IMR-90 (cell line): ENCODE data around the gene NPAS3. TPM values are rescaled to one million over a fixed set of nuclear protein-coding genes. Genes with fewer than 3 reads are reported as not detected.

Experiments used
- ATAC-seq: fragments of 200-7000 bp; cut with Tn5 transposase; 2 replicates; pipeline ENCODE4 v1.9.1; 2020; ENCODE audit warnings: low read depth, mild to moderate bottlenecking, moderate library complexity
- BruUV-seq: library from RNA; stranded (reverse); fragments of 400-500 nt; replicated peaks from 2 replicates; lab custom pipeline; 2021; lab: Mats Ljungman, UMichigan
- CTCF ChIA-PET: fragments of 300-600 bp; formaldehyde crosslinking; extraction: SDS; loops from one replicate; lab custom pipeline; 2021; ENCODE audit warnings: antibody characterized with exemption; lab: Yijun Ruan, JAX
- POLR2A ChIA-PET: fragments of 300-600 bp; sonication (Branson Sonifier 250); formaldehyde crosslinking; loops from one replicate; lab custom pipeline; 2022; ENCODE audit warnings: antibody characterized with exemption; ENCODE audit not compliant: unreplicated experiment; lab: Charles Lee
- DNase-seq: peaks from one replicate; pipeline ENCODE4 v3.0.0; 2013
- H2AFZ ChIP-seq: replicated peaks from 2 replicates; pipeline ENCODE3; 2013; ENCODE audit warnings: low read length, mild to moderate bottlenecking; ENCODE audit not compliant: poor library complexity
- H2AK5ac ChIP-seq: 2 replicates; pipeline ENCODE4 v1.6.1; 2013; ENCODE audit warnings: low read depth, low read length, inconsistent platforms
- H2AK9ac ChIP-seq: replicated peaks from 2 replicates; pipeline ENCODE3; 2013; ENCODE audit warnings: mild to moderate bottlenecking, low read depth, low read length, moderate library complexity; ENCODE audit not compliant: poor library complexity
- H2BK120ac ChIP-seq: 2 replicates; pipeline ENCODE4 v1.6.1; 2013; ENCODE audit warnings: low read depth, low read length, inconsistent platforms
- H2BK15ac ChIP-seq: 3 replicates; pipeline ENCODE4 v1.6.1; 2013; ENCODE audit warnings: low read depth, low read length, inconsistent platforms
- H2BK20ac ChIP-seq: 2 replicates; pipeline ENCODE4 v1.6.1; 2013; ENCODE audit warnings: low read depth, mild to moderate bottlenecking, inconsistent platforms, low read length, moderate library complexity
- H2BK5ac ChIP-seq: 2 replicates; pipeline ENCODE4 v1.6.1; 2013; ENCODE audit warnings: mild to moderate bottlenecking, low read depth, low read length, inconsistent platforms; ENCODE audit not compliant: poor library complexity, severe bottlenecking
- H3K14ac ChIP-seq: replicated peaks from 2 replicates; pipeline ENCODE4 v1.6.1; 2013; ENCODE audit warnings: low read depth, low read length, inconsistent platforms
- H3K18ac ChIP-seq: 2 replicates; pipeline ENCODE4 v1.6.1; 2013; ENCODE audit warnings: low read depth, low read length, control low read depth
- H3K23ac ChIP-seq: 2 replicates; pipeline ENCODE4 v1.6.1; 2013; ENCODE audit warnings: low read depth, low read length, inconsistent platforms
- H3K27ac ChIP-seq: 2 replicates; pipeline ENCODE4 v1.5.1; 2013; ENCODE audit warnings: mild to moderate bottlenecking, control low read depth, low read length; ENCODE audit not compliant: insufficient read depth
- H3K27me3 ChIP-seq: 2 replicates; pipeline ENCODE4 v1.6.1; 2013; ENCODE audit warnings: low read length; ENCODE audit not compliant: control insufficient read depth, insufficient read depth
- H3K36me3 ChIP-seq: 2 replicates; pipeline ENCODE4 v1.6.1; 2013; ENCODE audit warnings: low read length, mixed read lengths; ENCODE audit not compliant: control insufficient read depth, insufficient read depth
- H3K4ac ChIP-seq: 2 replicates; pipeline ENCODE4 v1.6.1; 2013; ENCODE audit warnings: low read depth, low read length, inconsistent platforms
- H3K4me1 ChIP-seq: 2 replicates; pipeline ENCODE4 v1.6.1; 2013; ENCODE audit warnings: low read length, mixed read lengths; ENCODE audit not compliant: control insufficient read depth, insufficient read depth
- H3K4me2 ChIP-seq: 2 replicates; pipeline ENCODE4 v1.6.1; 2013; ENCODE audit warnings: low read depth, mild to moderate bottlenecking, control low read depth, low read length, moderate library complexity
- H3K4me3 ChIP-seq: 2 replicates; pipeline ENCODE4 v1.5.1; 2013; ENCODE audit warnings: low read depth, mild to moderate bottlenecking, control low read depth, low read length, moderate library complexity; ENCODE audit not compliant: insufficient read depth
- H3K56ac ChIP-seq: 2 replicates; pipeline ENCODE4 v1.6.1; 2013; ENCODE audit warnings: low read length, inconsistent platforms; ENCODE audit not compliant: insufficient read depth; ENCODE audit errors: extremely low read depth
- H3K79me1 ChIP-seq, 2 experiments: 2 replicates each; pipeline ENCODE4 v1.6.1; 2013; ENCODE audit warnings: low read length in 2 of 2, inconsistent platforms in 1 of 2, low read depth in 1 of 2
- H3K9ac ChIP-seq: 2 replicates; pipeline ENCODE4 v1.6.1; 2013; ENCODE audit warnings: low read depth, low read length, control low read depth
- H3K9me1 ChIP-seq: 2 replicates; pipeline ENCODE4 v1.6.1; 2013; ENCODE audit warnings: low read length, inconsistent platforms; ENCODE audit not compliant: insufficient read depth
- H3K9me3 ChIP-seq: 2 replicates; pipeline ENCODE4 v1.6.1; 2013; ENCODE audit warnings: low read length; ENCODE audit not compliant: control insufficient read depth, insufficient read depth
- H4K20me1 ChIP-seq: 2 replicates; pipeline ENCODE4 v1.6.1; 2013; ENCODE audit warnings: low read length, inconsistent platforms; ENCODE audit not compliant: insufficient read depth
- H4K5ac ChIP-seq: 2 replicates; pipeline ENCODE4 v1.6.1; 2013; ENCODE audit warnings: mild to moderate bottlenecking, low read depth, low read length, control low read depth
- H4K8ac ChIP-seq, 2 experiments: 2 replicates each; pipeline ENCODE4 v1.6.1; 2013; ENCODE audit warnings: low read depth in 2 of 2, low read length in 2 of 2, control low read depth in 1 of 2, inconsistent platforms in 1 of 2
- H4K91ac ChIP-seq: 2 replicates; pipeline ENCODE4 v1.6.1; 2013; ENCODE audit warnings: low read depth, low read length, inconsistent platforms; ENCODE audit not compliant: insufficient read depth
- FOS ChIP-seq: fragments of 150-350 bp; IDR thresholded peaks from 2 replicates; pipeline ENCODE4 v1.6.1; 2016; ENCODE audit warnings: low read depth, low read length
- MAZ ChIP-seq: IDR thresholded peaks from 2 replicates; pipeline ENCODE4 v1.6.1; 2012; ENCODE audit warnings: low read depth, mild to moderate bottlenecking, low read length, improper control_type of control experiment, moderate library complexity, borderline replicate concordance
- NFE2L2 ChIP-seq: fragments of 150-350 bp; IDR thresholded peaks from 2 replicates; pipeline ENCODE4 v1.6.1; 2016; ENCODE audit warnings: low read depth, mild to moderate bottlenecking, low read length
- USF2 ChIP-seq: fragments of 150-350 bp; IDR thresholded peaks from 2 replicates; pipeline ENCODE4 v1.6.1; 2017; ENCODE audit warnings: mild to moderate bottlenecking, antibody characterized with exemption, low read length, low read depth
- WGBS, 2 experiments: methylation state at CpG; one replicate each; pipeline versions ENCODE4 v1.1.5 to v1.1.7; 2013; ENCODE audit warnings: missing lambda C conversion rate in 2 of 2; ENCODE audit not compliant: insufficient read length in 1 of 2; ENCODE audit errors: extremely low coverage in 2 of 2; 5-methylcytosine and 5-hydroxymethylcytosine counted together
- dilution Hi-C: fragments of 300-500 bp; cut with HindIII; formaldehyde crosslinking; loops from one replicate; pipeline ENCODE4 v1.14.3; 2018; ENCODE audit warnings: low sequenced_read_pairs; ENCODE audit not compliant: unreplicated experiment
- in situ Hi-C: fragments of 300-500 bp; cut with MboI; formaldehyde crosslinking; loops from 3 replicates; pipeline ENCODE4 v1.14.3; 2019; ENCODE audit warnings: low sequenced_read_pairs, inconsistent platforms, mixed read lengths
- intact Hi-C: fragments of 100-400 bp; cut with micrococcal nuclease; formaldehyde crosslinking; loops from 2 replicates; pipeline ENCODE4 v1.10.0; 2022
- polyA plus RNA-seq, 3 experiments: library from polyadenylated mRNA; depleted of rRNA; stranded (reverse); fragments of >200 nt; gene quantifications; 2 replicates each; pipeline ENCODE4 v1.2.3, GENCODE V29; 2012; ENCODE audit warnings: low replicate concordance in 1 of 3
- total RNA-seq: library from RNA; depleted of rRNA; stranded (reverse); fragments of >200 nt; gene quantifications from 2 replicates; pipeline ENCODE4 v1.2.3, GENCODE V29; 2012

The NPAS3 gene
- total and polyA plus RNA-seq, 2 of the 4 experiments (the other 2 are of a cell fraction): not detected

GRCh38 chr14:33068626-33069025 is 129.9 kb downstream of the NPAS3 start:
- POLR2A ChIA-PET: no interaction called here
- no peaks in the 10 kb centered on the region for H4K20me1 ChIP-seq
- no TSS peak for BruUV-seq
- intact Hi-C loops: no loop called here
- H2AK9ac ChIP-seq: no peak overlapping the region
- H2BK20ac ChIP-seq: no peak overlapping the region
- H3K18ac ChIP-seq: no peak overlapping the region
- H3K23ac ChIP-seq: no peak overlapping the region
- no peak for ATAC-seq
- no peaks in the 10 kb centered on the region for H3K4me1 ChIP-seq
- WGBS, 2 experiments: 80% methylated on average over 2 of the region's 6 CpGs; no CpG with 5 or more reads in 1 of the 2 experiments
- no peak overlapping the region for H2BK15ac ChIP-seq
- H4K5ac ChIP-seq: no peak overlapping the region
- no peak for DNase-seq
- no peak overlapping the region for H4K91ac ChIP-seq
- no peak overlapping the region for H3K27ac ChIP-seq
- H3K36me3 ChIP-seq: no peaks in the 10 kb centered on the region
- H3K9ac ChIP-seq: no peak overlapping the region
- CTCF ChIA-PET: no interaction called here
- H3K56ac ChIP-seq: no peak overlapping the region
- H4K8ac ChIP-seq: no peak overlapping the region
- H3K79me1 ChIP-seq: no peaks in the 10 kb centered on the region
- H2AFZ ChIP-seq: no peak overlapping the region
- H3K9me1 ChIP-seq: no peaks in the 10 kb centered on the region
- no peak for TF ChIP-seq NFE2L2
- no peak for TF ChIP-seq USF2
- TF ChIP-seq MAZ: no peak
- no peak for TF ChIP-seq FOS
- no peaks in the 10 kb centered on the region for H3K27me3 ChIP-seq
- H3K4ac ChIP-seq: no peak overlapping the region
- H3K9me3 ChIP-seq: no peaks in the 10 kb centered on the region
- H2BK5ac ChIP-seq: no peak overlapping the region
- H3K14ac ChIP-seq: no peak overlapping the region
- H3K4me2 ChIP-seq: no peak overlapping the region
- no peak overlapping the region for H3K4me3 ChIP-seq
- no peak overlapping the region for H2BK120ac ChIP-seq
- no peak overlapping the region for H2AK5ac ChIP-seq
- dilution Hi-C loops: no loop called here
- in situ Hi-C loops: no loop called here
